ENCODE measurements around the gene TMEM255B. TPM values are rescaled to one million over a fixed set of nuclear protein-coding genes. Genes with fewer than 3 reads are reported as not detected.

Gene TMEM255B
- total and polyA plus RNA-seq, 2 donors (not counting 3 experiments of a cell fraction or from before 2014, with no cell fraction given) = 105 to 121 TPM

- H3K27ac ChIP-seq (ENCODE audit: insufficient read depth, low read depth, low read length) = no peak overlapping the region
- H3K4me1 ChIP-seq (ENCODE audit: control insufficient read depth, extremely low read depth, insufficient read depth, low read length) = no peaks in the 10 kb centered on the region
- POLR2A ChIA-PET = no interaction called here
- no peaks in the 10 kb centered on the region for H3K36me3 ChIP-seq (ENCODE audit: control insufficient read depth in 2 of 2, extremely low read depth in 1 of 2, insufficient read depth in 2 of 2, low read length in 2 of 2)
- BruUV-seq (replicated peaks) = no TSS peak
- H3K4me2 ChIP-seq (ENCODE audit: insufficient read depth, low read length) = no peak overlapping the region
- no peaks in the 10 kb centered on the region for H4K20me1 ChIP-seq (replicated peaks; ENCODE audit: control insufficient read depth, extremely low read depth, insufficient read depth, low read length)
- intact Hi-C loops (cut with micrococcal nuclease) (no loop called here), dilution Hi-C loops (cut with MboI; ENCODE audit: extremely low pct_ligation_motif_present, low sequenced_read_pairs) (no loop called here)
- H3K4me3 ChIP-seq (replicated peaks in 1 of 3; ENCODE audit: insufficient read depth in 1 of 3, low read depth in 1 of 3, low read length in 3 of 3) = no peak overlapping the region
- H3K79me2 ChIP-seq (ENCODE audit: control insufficient read depth, insufficient read depth, low read length) = no peaks in the 10 kb centered on the region
- H2AFZ ChIP-seq (ENCODE audit: low read depth, low read length) = no peak overlapping the region
- no peaks in the 10 kb centered on the region for H3K27me3 ChIP-seq (ENCODE audit: control insufficient read depth in 2 of 2, insufficient read depth in 2 of 2, low read length in 2 of 2)
- no peak for FAIRE-seq
- H3K9me3 ChIP-seq (replicated peaks; ENCODE audit: control insufficient read depth, insufficient read depth, low read length) = no peaks in the 10 kb centered on the region
- no peaks in the 10 kb centered on the region for H3K9me1 ChIP-seq (replicated peaks; ENCODE audit: control insufficient read depth, extremely low read depth, insufficient read depth, low read length)
- TF ChIP-seq POLR2A (IDR thresholded peaks at IDR 0.05; ENCODE audit: low read depth, low read length) (no peak), GATA2 (IDR thresholded peaks at IDR 0.05; ENCODE audit: insufficient read depth, insufficient read length, low read depth, low read length) (no peak), JUN (IDR thresholded peaks at IDR 0.05; ENCODE audit: borderline replicate concordance, insufficient read depth, insufficient read length, low read depth) (no peak), CTCF (IDR thresholded peaks at IDR 0.05; ENCODE audit: extremely low read depth in 1 of 2, insufficient read depth in 1 of 2, low read depth in 1 of 2, low read length in 2 of 2) (no peak), FOS (IDR thresholded peaks at IDR 0.05; ENCODE audit: borderline replicate concordance, insufficient read depth, low read length) (no peak), MAX (IDR thresholded peaks at IDR 0.05; ENCODE audit: insufficient read depth, insufficient read length) (no peak), EZH2 (IDR thresholded peaks at IDR 0.05; ENCODE audit: borderline replicate concordance, low read depth, low read length, severe bottlenecking) (no peak), MYC (IDR thresholded peaks at IDR 0.05; ENCODE audit: low read depth, low read length) (no peak)
- no peak overlapping the region for H3K9ac ChIP-seq (replicated peaks; ENCODE audit: extremely low read depth, insufficient read depth, low read length)
- no peak for DNase-seq (ENCODE audit: low read depth, low spot score)
- CTCF ChIA-PET = no interaction called here
Measured at GRCh38 chr13:113753171-113753570, 5.9 kb upstream of the TMEM255B start.
